Measurements from ENCODE around the gene SDC4.

GRCh38 chr20:45315672-45316071 is 32.6 kb downstream of the SDC4 start:
- no peak for TF ChIP-seq CTCF (IDR thresholded peaks at IDR 0.05)
- peak in 1 of 3 donors; percentile 6 for TF ChIP-seq POLR2A (IDR thresholded peaks at IDR 0.05)
